B cell (primary cell): ENCODE results near the gene TMEM35B. TPM values are rescaled to one million over a fixed set of nuclear protein-coding genes. Genes with fewer than 3 reads are reported as not detected.

ENCODE experiments used
- ATAC-seq: fragments of 200-7000 bp; cut with Tn5 transposase; one replicate; pipeline ENCODE4 v1.10.0; 2021; ENCODE audit warnings: low read depth, mild to moderate bottlenecking, moderate number of reproducible peaks, moderate library complexity
- CTCF ChIA-PET: fragments of 350-600 bp; sonication (Branson Sonifier 250); formaldehyde crosslinking; loops from one replicate; lab custom pipeline; 2021; ENCODE audit warnings: antibody characterized with exemption, inconsistent platforms; lab: Charles Lee
- POLR2A ChIA-PET: fragments of 350-600 bp; sonication (Branson Sonifier 250); formaldehyde crosslinking; loops from one replicate; lab custom pipeline; 2021; ENCODE audit warnings: antibody characterized with exemption; lab: Charles Lee
- DNase-seq: peaks from one replicate; pipeline ENCODE4 v3.0.0; 2013
- H2AFZ ChIP-seq: 2 replicates; pipeline ENCODE4 v1.6.1; 2012; ENCODE audit warnings: mild to moderate bottlenecking, low read depth, low read length; ENCODE audit not compliant: insufficient read depth, poor library complexity, severe bottlenecking
- H3K27ac ChIP-seq, 2 donors: 1 replicate in 1 of 2; 2 replicates in 1 of 2; pipeline ENCODE4 v1.5.1; 2012 to 2013; ENCODE audit warnings: low read length in 2 of 2, mild to moderate bottlenecking in 2 of 2, moderate library complexity in 1 of 2
- H3K27me3 ChIP-seq, 4 experiments: fragments of 200-600 bp in 1 of 4; sonication (generic) in 1 of 4; replicated peaks in 1 of 4; 1 replicate in 2 of 4; 2 replicates in 2 of 4; pipeline versions ENCODE4 v1.6.1 to v1.7.0; 2013 to 2016; ENCODE audit warnings: low read length in 3 of 4, mild to moderate bottlenecking in 2 of 4, mixed read lengths in 1 of 4, moderate library complexity in 1 of 4; ENCODE audit not compliant: insufficient read depth in 4 of 4, control insufficient read depth in 3 of 4; ENCODE audit errors: control extremely low read depth in 1 of 4
- H3K36me3 ChIP-seq, 2 experiments: replicated peaks in 1 of 2; 1 replicate in 1 of 2; 2 replicates in 1 of 2; pipeline versions ENCODE4 v1.6.1 to v1.7.1; 2013; ENCODE audit warnings: low read length in 1 of 2; ENCODE audit not compliant: insufficient read depth in 2 of 2, control insufficient read depth in 1 of 2; ENCODE audit errors: control extremely low read depth in 1 of 2, extremely low read depth in 1 of 2
- H3K4me1 ChIP-seq, 2 donors: fragments of 200-600 bp in 1 of 2; sonication (generic) in 1 of 2; 1 replicate in 1 of 2; 2 replicates in 1 of 2; pipeline versions ENCODE4 v1.5.1 to v1.6.1; 2013 to 2017; ENCODE audit warnings: low read length in 2 of 2; ENCODE audit not compliant: control insufficient read depth in 2 of 2, insufficient read depth in 2 of 2
- H3K4me2 ChIP-seq: replicated peaks from 2 replicates; pipeline ENCODE3; 2012; ENCODE audit warnings: mild to moderate bottlenecking, low read depth, low read length; ENCODE audit not compliant: poor library complexity, severe bottlenecking
- H3K4me3 ChIP-seq, 5 experiments: fragments of 200-600 bp in 1 of 5; sonication (generic) in 1 of 5; 1 replicate in 3 of 5; 2 replicates in 2 of 5; pipeline versions ENCODE4 v1.5.1 to v1.7.0; 2011 to 2016; ENCODE audit warnings: low read length in 4 of 5, mild to moderate bottlenecking in 4 of 5, low read depth in 2 of 5, control low read depth in 1 of 5, moderate library complexity in 1 of 5; ENCODE audit not compliant: insufficient read depth in 1 of 5; ENCODE audit errors: control extremely low read depth in 1 of 5, extremely low read depth in 1 of 5
- H3K79me2 ChIP-seq: fragments of 200-600 bp; sonication (generic); one replicate; pipeline ENCODE4 v1.6.0; 2016; ENCODE audit warnings: low read length; ENCODE audit not compliant: control insufficient read depth, insufficient read depth
- H3K9ac ChIP-seq: fragments of 200-600 bp; sonication (generic); 2 replicates; pipeline ENCODE4 v1.6.1; 2017; ENCODE audit warnings: mild to moderate bottlenecking, low read length, moderate library complexity
- H3K9me3 ChIP-seq, 3 donors: one replicate each; pipeline versions ENCODE4 v1.6.1 to v1.7.1; 2013; ENCODE audit warnings: low read length in 2 of 3; ENCODE audit not compliant: control insufficient read depth in 2 of 3, insufficient read depth in 1 of 3; ENCODE audit errors: control extremely low read depth in 1 of 3
- H4K20me1 ChIP-seq: 2 replicates; pipeline ENCODE4 v1.6.0; 2012; ENCODE audit warnings: mild to moderate bottlenecking, low read length; ENCODE audit not compliant: insufficient read depth, control insufficient read depth, poor library complexity, severe bottlenecking
- H3K27ac Mint-ChIP-seq: one replicate; pipeline ENCODE4 v1.8.0; 2021; ENCODE audit warnings: mixed read lengths
- H3K27me3 Mint-ChIP-seq: one replicate; pipeline ENCODE4 v1.8.0; 2021; ENCODE audit warnings: mixed read lengths
- H3K4me1 Mint-ChIP-seq: one replicate; pipeline ENCODE4 v1.8.0; 2021; ENCODE audit warnings: mixed read lengths
- H3K4me3 Mint-ChIP-seq: one replicate; pipeline ENCODE4 v1.8.0; 2021; ENCODE audit warnings: mixed read lengths
- H3K9me3 Mint-ChIP-seq: one replicate; pipeline ENCODE4 v1.8.0; 2022; ENCODE audit warnings: mixed read lengths; ENCODE audit not compliant: insufficient read depth
- CTCF ChIP-seq: fragments of 200-600 bp; IDR thresholded peaks from one replicate; pipeline ENCODE4 v1.8.0; 2022; ENCODE audit warnings: antibody characterized with exemption, mild to moderate bottlenecking
- EZH2 ChIP-seq: IDR thresholded peaks from 2 replicates; pipeline ENCODE4 v1.6.1; 2012; ENCODE audit warnings: borderline replicate concordance, low read depth, mild to moderate bottlenecking, moderate library complexity, low read length; ENCODE audit not compliant: insufficient read depth, poor library complexity, severe bottlenecking
- WGBS: methylation state at CpG from one replicate; pipeline ENCODE4 v1.1.5; 2013; ENCODE audit warnings: missing lambda C conversion rate; ENCODE audit not compliant: insufficient coverage; 5-methylcytosine and 5-hydroxymethylcytosine counted together
- intact Hi-C: fragments of 100-400 bp; cut with micrococcal nuclease; formaldehyde crosslinking; loops from one replicate; pipeline ENCODE4 v1.10.0; 2022
- polyA plus RNA-seq: library from polyadenylated mRNA; depleted of rRNA; stranded (reverse); fragments of >200 nt; gene quantifications from 2 replicates; pipeline ENCODE4 v1.2.3, GENCODE V29; 2012
- total RNA-seq, 2 donors: library from RNA; stranded (reverse); fragments of 120-200 nt in 1 of 2; gene quantifications; 1 replicate in 1 of 2; 2 replicates in 1 of 2; pipeline versions ENCODE4 v1.2.3 to v1.2.4, GENCODE V29; 2013 to 2022

TMEM35B gene
- total and polyA plus RNA-seq, 2 donors (not counting 1 experiment from before 2014, with no cell fraction given), result 15.9 to 16.2 TPM

GRCh38 chr1:34973326-34973725, 11.8 kb downstream of the TMEM35B start:
- no peak overlapping the region for H3K27ac Mint-ChIP-seq
- WGBS, result 80% methylated on average over 2 of the region's 3 CpGs
- DNase-seq (no peak), ATAC-seq (no peak)
- peaks cover 0 to 4% (median 2%) of the 10 kb centered on the region in 4 experiments for H3K27me3 ChIP-seq
- H3K9me3 ChIP-seq, result peaks cover 0 to 17% (median 3%) of the 10 kb centered on the region in 3 donors
- peaks cover 2% of the 10 kb centered on the region for H3K4me1 Mint-ChIP-seq
- H3K36me3 ChIP-seq, result peaks cover 0 to 5% of the 10 kb centered on the region in 2 experiments
- intact Hi-C loops, result no loop called here
- H2AFZ ChIP-seq, result no peak overlapping the region
- no peak overlapping the region for H3K27ac ChIP-seq
- no peak overlapping the region for H3K4me3 ChIP-seq
- H3K4me1 ChIP-seq, result no peaks in the 10 kb centered on the region
- H3K4me3 Mint-ChIP-seq, result no peak overlapping the region
- TF ChIP-seq EZH2 (no peak), CTCF (no peak)
- no peaks in the 10 kb centered on the region for H3K79me2 ChIP-seq
- H3K27me3 Mint-ChIP-seq, result no peaks in the 10 kb centered on the region
- peaks cover 2% of the 10 kb centered on the region for H4K20me1 ChIP-seq
- H3K9me3 Mint-ChIP-seq, result peaks cover 3% of the 10 kb centered on the region
- POLR2A ChIA-PET, result no interaction called here
- no peak overlapping the region for H3K4me2 ChIP-seq
- no peak overlapping the region for H3K9ac ChIP-seq
- CTCF ChIA-PET, result no interaction called here

- TF ChIP-seq EZH2 (no peak), CTCF (no peak)
- CTCF ChIA-PET, result no interaction called here
- WGBS, result 83% methylated on average over 5 of the region's 5 CpGs
- POLR2A ChIA-PET, result no interaction called here
- Histone ChIP-seq H3K79me2 (no peaks in the 10 kb centered on the region), H3K4me2 (no peak overlapping the region), H3K4me3 (no peak overlapping the region), H3K27me3 (peaks cover 0 to 4% (median 2%) of the 10 kb centered on the region in 4 experiments), H3K27ac (no peak overlapping the region), H3K9ac (no peak overlapping the region), H3K36me3 (peaks cover 0 to 1% of the 10 kb centered on the region in 2 experiments), H3K9me3 (peaks cover 0 to 14% (median 3%) of the 10 kb centered on the region in 3 donors), H4K20me1 (no peaks in the 10 kb centered on the region), H2AFZ (no peak overlapping the region), H3K4me1 (no peaks in the 10 kb centered on the region)
- ATAC-seq (no peak), DNase-seq (no peak)
- Mint-ChIP-seq H3K27me3 (no peaks in the 10 kb centered on the region), H3K9me3 (peaks cover 1% of the 10 kb centered on the region), H3K27ac (no peak overlapping the region), H3K4me3 (no peak overlapping the region), H3K4me1 (no peaks in the 10 kb centered on the region)
- intact Hi-C loops, result no loop called here
Observed at GRCh38 chr1:34970829-34971228, 14.3 kb downstream of the TMEM35B start.
